K562 (cell line): ENCODE results near the gene LPIN1. TPM values are rescaled to one million over a fixed set of nuclear protein-coding genes. Genes with fewer than 3 reads are reported as not detected.

Experiments
- CBX1 ChIP-seq: sonication (generic); IDR thresholded peaks from 2 replicates; pipeline ENCODE4 v1.6.1; 2016; ENCODE audit warnings: antibody characterized with exemption, low read depth, mild to moderate bottlenecking
- CC2D1A ChIP-seq: fragments of 450-650 bp; IDR thresholded peaks from 2 replicates; pipeline ENCODE4 v1.6.1; 2017; ENCODE audit warnings: mild to moderate bottlenecking
- CSDE1 ChIP-seq, 2 experiments: fragments of 450-650 bp; IDR thresholded peaks; 2 replicates each; pipeline ENCODE4 v1.6.1; 2016; ENCODE audit warnings: mild to moderate bottlenecking in 1 of 2
- CTBP1 ChIP-seq: fragments of 450-650 bp; IDR thresholded peaks from 2 replicates; pipeline ENCODE4 v1.6.1; 2016; ENCODE audit warnings: borderline replicate concordance
- ETV6 ChIP-seq, 3 experiments: fragments of 150-350 bp in 1 of 3; sonication (generic) in 1 of 3; formaldehyde crosslinking in 1 of 3; IDR thresholded peaks; 2 replicates each; pipeline versions ENCODE4 v1.6.1 to v1.8.0; 2014 to 2022; ENCODE audit warnings: borderline replicate concordance in 2 of 3, low read depth in 2 of 3, antibody characterized with exemption in 1 of 3, low read length in 1 of 3, mild to moderate bottlenecking in 1 of 3, missing genetic modification reagents in 1 of 3
- KLF6 ChIP-seq: fragments of 250-450 bp; sonication (Bioruptor Pico); IDR thresholded peaks from 2 replicates; pipeline ENCODE4 v1.4.0; 2020; ENCODE audit warnings: mild to moderate bottlenecking, moderate library complexity, borderline replicate concordance
- MLLT1 ChIP-seq, 2 experiments: fragments of 450-650 bp; IDR thresholded peaks; 2 replicates each; pipeline ENCODE4 v1.6.1; 2016
- MTF1 ChIP-seq: fragments of 250-450 bp; sonication (Bioruptor Pico); IDR thresholded peaks from 2 replicates; pipeline ENCODE4 v1.9.0; 2021; ENCODE audit warnings: moderate library complexity, mild to moderate bottlenecking, inconsistent platforms, borderline replicate concordance
- MXD1 ChIP-seq: fragments of 250-450 bp; sonication (Bioruptor Pico); IDR thresholded peaks from 2 replicates; pipeline ENCODE4 v1.8.0; 2021; ENCODE audit warnings: borderline replicate concordance, mild to moderate bottlenecking, moderate library complexity; ENCODE audit not compliant: poor library complexity, severe bottlenecking
- NFATC3 ChIP-seq: fragments of 450-650 bp; IDR thresholded peaks from 2 replicates; pipeline ENCODE4 v1.6.1; 2017; ENCODE audit warnings: mild to moderate bottlenecking
- RAD21 ChIP-seq, 2 experiments: fragments of 250-450 bp in 1 of 2; fragments of 450-650 bp in 1 of 2; sonication (Bioruptor Pico) in 1 of 2; formaldehyde crosslinking in 1 of 2; IDR thresholded peaks in 1 of 2; conservative IDR thresholded peaks in 1 of 2; 2 replicates each; pipeline versions ENCODE4 v1.4.0 to v1.8.0; 2020 to 2022; ENCODE audit warnings: mild to moderate bottlenecking in 2 of 2, moderate library complexity in 1 of 2
- RB1 ChIP-seq: fragments of 450-650 bp; IDR thresholded peaks from 2 replicates; pipeline ENCODE4 v1.6.1; 2017; ENCODE audit warnings: low read depth, mild to moderate bottlenecking
- SPI1 ChIP-seq: IDR thresholded peaks from 2 replicates; pipeline ENCODE4 v1.6.1; 2011; ENCODE audit warnings: low read depth, low read length, control low read depth, borderline replicate concordance
- SRF ChIP-seq, 2 experiments: fragments of 250-450, 450-650 bp in 1 of 2; sonication (Bioruptor Pico) in 1 of 2; sonication (generic) in 1 of 2; formaldehyde crosslinking; IDR thresholded peaks; 2 replicates each; pipeline versions ENCODE4 v1.5.0 to v1.5.1; 2020 to 2022; ENCODE audit warnings: mild to moderate bottlenecking in 1 of 2, missing genetic modification reagents in 1 of 2
- SRSF9 ChIP-seq: fragments of 200-400 bp; formaldehyde crosslinking; IDR thresholded peaks from 2 replicates; pipeline ENCODE4 v1.6.1; 2017; ENCODE audit warnings: low read depth, low read length, borderline replicate concordance
- STAT5B ChIP-seq: fragments of 250-450 bp; sonication (Bioruptor Pico); IDR thresholded peaks from 2 replicates; pipeline ENCODE4 v1.8.0; 2021; ENCODE audit warnings: mild to moderate bottlenecking, inconsistent platforms
- TAF15 ChIP-seq: fragments of 200-400 bp; formaldehyde crosslinking; IDR thresholded peaks from 2 replicates; pipeline ENCODE4 v1.6.1; 2017; ENCODE audit warnings: mild to moderate bottlenecking, low read depth, low read length, moderate library complexity
- TRIM25 ChIP-seq: fragments of 450-650 bp; IDR thresholded peaks from 2 replicates; pipeline ENCODE4 v1.7.0; 2016; ENCODE audit warnings: borderline replicate concordance
- USF1 ChIP-seq: sonication (generic); formaldehyde crosslinking; IDR thresholded peaks from 2 replicates; pipeline ENCODE4 v1.9.0; 2022; ENCODE audit warnings: mild to moderate bottlenecking, missing genetic modification reagents
- XRCC3 ChIP-seq: fragments of 450-650 bp; IDR thresholded peaks from 2 replicates; pipeline ENCODE4 v1.6.1; 2017; ENCODE audit warnings: mild to moderate bottlenecking, moderate library complexity
- ZFX ChIP-seq: sonication (generic); formaldehyde crosslinking; IDR thresholded peaks from 2 replicates; pipeline ENCODE4 v1.8.0; 2022; ENCODE audit warnings: mild to moderate bottlenecking, missing genetic modification reagents, moderate library complexity
- ZNF133 ChIP-seq: fragments of 250-450 bp; sonication (Bioruptor Pico); IDR thresholded peaks from 2 replicates; pipeline ENCODE4 v1.4.0; 2020; ENCODE audit warnings: mild to moderate bottlenecking
- ZNF41 ChIP-seq: fragments of 250-450 bp; sonication (Bioruptor Pico); conservative IDR thresholded peaks from 2 replicates; pipeline ENCODE4 v1.4.0; 2020; ENCODE audit warnings: mild to moderate bottlenecking
- ZNF586 ChIP-seq: fragments of 450-650 bp; formaldehyde crosslinking; conservative IDR thresholded peaks from 2 replicates; pipeline ENCODE4 v1.4.0; 2020; ENCODE audit warnings: mild to moderate bottlenecking, moderate library complexity
- polyA plus RNA-seq, 8 experiments: library from polyadenylated mRNA; depleted of rRNA in 4 of 8; stranded (reverse) in 5 of 8; unstranded in 3 of 8; fragments of >200 nt; fragmentation: Nextera tagmentation in 2 of 8; fragmentation: Illumina TruSeq in 1 of 8; extraction: Ambion mirVana in 2 of 8; extraction: Trizol in 1 of 8; gene quantifications; 2 replicates each; pipeline versions ENCODE4 v1.2.1 to v1.2.3, GENCODE V29; 2011 to 2014; ENCODE audit warnings: inconsistent platforms in 1 of 8, missing spikeins in 1 of 8
- total RNA-seq, 7 experiments: library from RNA; depleted of rRNA in 6 of 7; stranded (reverse); fragments of >200 nt in 6 of 7; fragmentation: Illumina TruSeq in 2 of 7; extraction: Trizol in 2 of 7; gene quantifications; 2 replicates each; pipeline versions ENCODE4 v1.2.1 to v1.2.3, GENCODE V29; 2011 to 2021; ENCODE audit warnings: low replicate concordance in 1 of 7
- TF ChIP-seq, protein P1 (sequence below): sonication (generic); formaldehyde crosslinking; IDR thresholded peaks from 2 replicates; pipeline ENCODE4 v1.8.0; 2022; ENCODE audit warnings: mild to moderate bottlenecking, missing genetic modification reagents

The LPIN1 gene
- total and polyA plus RNA-seq, 9 of the 15 experiments (the other 6 are each of a cell fraction or from before 2014, with no cell fraction given), result 9.2 to 84.0 (median 27.8) TPM

- TF ChIP-seq MXD1 (CRISPR knock-in tag) (no peak), SRF (CRISPR knock-in tag; IDR thresholded peaks at IDR 0.05) (no peak), XRCC3 (no peak), TRIM25 (no peak), RAD21 (CRISPR knock-in tag; conservative IDR thresholded peaks at IDR 0.05 in 1 of 2, IDR thresholded peaks at IDR 0.05 in 1 of 2) (no peak), KLF6 (CRISPR knock-in tag) (no peak), CTBP1 (peak; percentile 45; the same call in 1 of the 2 replicates), SPI1 (no peak), CBX1 (no peak), USF1 (CRISPR knock-in tag) (no peak), CSDE1 (IDR thresholded peaks at IDR 0.05) (no peak), SRSF9 (no peak), MTF1 (CRISPR knock-in tag) (no peak), MLLT1 (IDR thresholded peaks at IDR 0.05) (0 out of 4 replicates have a peak, but pooled peaks of 1 of the 2 experiments have one; percentile 23), RB1 (no peak), NFATC3 (no peak), ZNF586 (CRISPR knock-in tag) (no peak), ZNF133 (no peak), CC2D1A (peak; percentile 75), TAF15 (no peak), ETV6 (IDR thresholded peaks at IDR 0.05; ENCODE audit: borderline replicate concordance in 1 of 2, low read depth in 2 of 2, low read length in 1 of 2) (no peak), ETV6 (CRISPR knock-in tag; IDR thresholded peaks at IDR 0.05; ENCODE audit: borderline replicate concordance) (no peak), STAT5B (CRISPR knock-in tag) (no peak), ZFX (CRISPR knock-in tag) (no peak), ZNF41 (CRISPR knock-in tag) (no peak)
- TF ChIP-seq, protein P1, sequence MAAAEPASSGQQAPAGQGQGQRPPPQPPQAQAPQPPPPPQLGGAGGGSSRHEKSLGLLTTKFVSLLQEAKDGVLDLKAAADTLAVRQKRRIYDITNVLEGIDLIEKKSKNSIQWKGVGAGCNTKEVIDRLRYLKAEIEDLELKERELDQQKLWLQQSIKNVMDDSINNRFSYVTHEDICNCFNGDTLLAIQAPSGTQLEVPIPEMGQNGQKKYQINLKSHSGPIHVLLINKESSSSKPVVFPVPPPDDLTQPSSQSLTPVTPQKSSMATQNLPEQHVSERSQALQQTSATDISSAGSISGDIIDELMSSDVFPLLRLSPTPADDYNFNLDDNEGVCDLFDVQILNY, result no peak
These were observed 121.5 kb downstream of the LPIN1 start (continued) for GRCh38 chr2:11867926-11868325.
